HG03521 (cell line): ENCODE results near the gene IGFBP7.

ENCODE experiments used
- ATAC-seq: cut with Tn5 transposase; IDR thresholded peaks from one replicate; pipeline ENCODE4 v1.9.1; 2021; ENCODE audit warnings: mild to moderate bottlenecking, moderate library complexity; ENCODE audit not compliant: unreplicated experiment

Gene IGFBP7

GRCh38 chr4:57109847-57110639, at the start of gene IGFBP7:
Gene IGFBP7 (minus strand): TSS chr4:57110385. CDS start chr4:57110351, 34 bp downstream.
- ATAC-seq = no peak

GRCh38 chr4:57159866-57160265, 49.7 kb upstream of the IGFBP7 start:
- ATAC-seq = no peak

- no peak for ATAC-seq
Measured at GRCh38 chr4:57158762-57159161, 48.6 kb upstream of the IGFBP7 start.

- no peak for ATAC-seq
Measured at GRCh38 chr4:57158221-57158620, 48.0 kb upstream of the IGFBP7 start.

GRCh38 chr4:57157596-57158137, 47.5 kb upstream of the IGFBP7 start:
- ATAC-seq = no peak

GRCh38 chr4:57156242-57156990, 46.2 kb upstream of the IGFBP7 start:
- ATAC-seq = no peak

- ATAC-seq = no peak
Measured at GRCh38 chr4:57154926-57155325, 44.7 kb upstream of the IGFBP7 start.

- ATAC-seq = no peak
Measured at GRCh38 chr4:57154191-57154590, 44.0 kb upstream of the IGFBP7 start.

- ATAC-seq = no peak
Measured at GRCh38 chr4:57153207-57153606, 43.0 kb upstream of the IGFBP7 start.

GRCh38 chr4:57151481-57151880, 41.3 kb upstream of the IGFBP7 start:
- ATAC-seq = no peak

GRCh38 chr4:57149833-57150232, 39.6 kb upstream of the IGFBP7 start:
- ATAC-seq = no peak

GRCh38 chr4:57148831-57149505, 38.8 kb upstream of the IGFBP7 start:
- no peak for ATAC-seq

- no peak for ATAC-seq
Measured at GRCh38 chr4:57148177-57148576, 38.0 kb upstream of the IGFBP7 start.

- no peak for ATAC-seq
Measured at GRCh38 chr4:57147335-57148060, 37.3 kb upstream of the IGFBP7 start.

- ATAC-seq = no peak
Measured at GRCh38 chr4:57146444-57146843, 36.3 kb upstream of the IGFBP7 start.

GRCh38 chr4:57144466-57144865, 34.3 kb upstream of the IGFBP7 start:
- ATAC-seq = no peak

GRCh38 chr4:57139783-57140182, 29.6 kb upstream of the IGFBP7 start:
- ATAC-seq = no peak

- ATAC-seq = no peak
Measured at GRCh38 chr4:57137261-57137660, 27.1 kb upstream of the IGFBP7 start.

- ATAC-seq = no peak
Measured at GRCh38 chr4:57136281-57136680, 26.1 kb upstream of the IGFBP7 start.

- ATAC-seq = no peak
Measured at GRCh38 chr4:57132743-57133137, 22.6 kb upstream of the IGFBP7 start.
